ENCODE results near the gene RXFP1. TPM values are rescaled to one million over a fixed set of nuclear protein-coding genes. Genes with fewer than 3 reads are reported as not detected.

Gene RXFP1
- total and polyA plus RNA-seq, 7 donors: 0.09 TPM; not detected in 6

GRCh38 chr4:158621729-158622128 is 100.0 kb downstream of the RXFP1 start:
- no peak overlapping the region for H3K27ac ChIP-seq
- peaks cover 0 to 14% (median 4%) of the 10 kb centered on the region in 4 donors for H3K4me1 ChIP-seq
- TF ChIP-seq EP300 (IDR thresholded peaks at IDR 0.05): no peak
- no peak for TF ChIP-seq CTCF (IDR thresholded peaks at IDR 0.05)
- H3K36me3 ChIP-seq: no peaks in the 10 kb centered on the region
- H3K9me3 ChIP-seq: no peaks in the 10 kb centered on the region
- H3K4me3 ChIP-seq: no peak overlapping the region
- 84 to 93% methylated on average over 4 of the region's 4 CpGs for WGBS, 2 donors
- no peak for DNase-seq
- no peaks in the 10 kb centered on the region for H3K27me3 ChIP-seq
- intact Hi-C loops (cut with DNase I): no loop called here

GRCh38 chr4:158622251-158622650 is 100.6 kb downstream of the RXFP1 start:
- Histone ChIP-seq H3K27ac (no peak overlapping the region), H3K36me3 (no peaks in the 10 kb centered on the region), H3K4me3 (no peak overlapping the region), H3K9me3 (no peaks in the 10 kb centered on the region), H3K4me1 (peaks cover 0 to 14% (median 4%) of the 10 kb centered on the region in 4 donors), H3K27me3 (no peaks in the 10 kb centered on the region)
- no peak for TF ChIP-seq POLR2AphosphoS5 (IDR thresholded peaks at IDR 0.05)
- TF ChIP-seq CTCF (IDR thresholded peaks at IDR 0.05): no peak
- TF ChIP-seq POLR2A (IDR thresholded peaks at IDR 0.05): no peak
- no peak for TF ChIP-seq EP300 (IDR thresholded peaks at IDR 0.05)
- intact Hi-C loops (cut with DNase I): no loop called here
- DNase-seq: no peak
- 94 to 96% methylated on average over 3 of the region's 3 CpGs for WGBS, 2 donors

GRCh38 chr4:158624889-158625478 is 103.3 kb downstream of the RXFP1 start:
- Histone ChIP-seq H3K4me1 (peaks cover 0 to 14% (median 4%) of the 10 kb centered on the region in 4 donors), H3K27me3 (no peaks in the 10 kb centered on the region), H3K36me3 (no peaks in the 10 kb centered on the region), H3K4me3 (no peak overlapping the region), H3K9me3 (no peaks in the 10 kb centered on the region), H3K27ac (no peak overlapping the region)
- TF ChIP-seq POLR2A (IDR thresholded peaks at IDR 0.05): no peak
- TF ChIP-seq CTCF (IDR thresholded peaks at IDR 0.05): peak; percentile 41 to 68 (median 52)
- no peak for TF ChIP-seq POLR2AphosphoS5 (IDR thresholded peaks at IDR 0.05)
- no peak for TF ChIP-seq EP300 (IDR thresholded peaks at IDR 0.05)
- DNase-seq: no peak
- WGBS, 2 donors: 40 to 47% methylated on average over 3 of the region's 3 CpGs
- intact Hi-C loops (cut with DNase I): loop anchor here (2.0 to 5.0 kb wide), 2 partner anchors 370 to 633 kb away; no protein-coding TSS in a partner anchor

GRCh38 chr4:158625544-158625943 is 103.9 kb downstream of the RXFP1 start:
- no peak overlapping the region for H3K27ac ChIP-seq
- DNase-seq: no peak
- TF ChIP-seq EP300 (IDR thresholded peaks at IDR 0.05): no peak
- no peak for TF ChIP-seq CTCF (IDR thresholded peaks at IDR 0.05)
- no peak for TF ChIP-seq POLR2A (IDR thresholded peaks at IDR 0.05)
- no peak for TF ChIP-seq POLR2AphosphoS5 (IDR thresholded peaks at IDR 0.05)
- H3K4me1 ChIP-seq: peaks cover 0 to 14% (median 4%) of the 10 kb centered on the region in 4 donors
- no peaks in the 10 kb centered on the region for H3K36me3 ChIP-seq
- WGBS, 2 donors: 82 to 85% methylated on average over 2 of the region's 2 CpGs
- H3K4me3 ChIP-seq: no peak overlapping the region
- intact Hi-C loops (cut with DNase I): loop anchor here (2.0 to 5.0 kb wide), 2 partner anchors 371 to 633 kb away; no protein-coding TSS in a partner anchor
- no peaks in the 10 kb centered on the region for H3K9me3 ChIP-seq
- H3K27me3 ChIP-seq: no peaks in the 10 kb centered on the region

- H3K4me1 ChIP-seq: no peaks in the 10 kb centered on the region
- H3K4me3 ChIP-seq: no peak overlapping the region
- DNase-seq: no peak
- 15 to 39% methylated on average over 1 of the region's 1 CpG for WGBS, 2 donors
- H3K27me3 ChIP-seq: no peaks in the 10 kb centered on the region
- H3K36me3 ChIP-seq: no peaks in the 10 kb centered on the region
- TF ChIP-seq CTCF (IDR thresholded peaks at IDR 0.05): no peak
- TF ChIP-seq POLR2AphosphoS5 (IDR thresholded peaks at IDR 0.05): no peak
- no peak for TF ChIP-seq EP300 (IDR thresholded peaks at IDR 0.05)
- TF ChIP-seq POLR2A (IDR thresholded peaks at IDR 0.05): no peak
- H3K27ac ChIP-seq: no peak overlapping the region
- no peaks in the 10 kb centered on the region for H3K9me3 ChIP-seq
- intact Hi-C loops (cut with DNase I): no loop called here
These were observed 109.2 kb downstream of the RXFP1 start for GRCh38 chr4:158630893-158631292.
